Dermis blood vessel endothelial cell (primary cell): ENCODE data around the gene MUC7. TPM values are rescaled to one million over a fixed set of nuclear protein-coding genes. Genes with fewer than 3 reads are reported as not detected.
A peak's percentile ranks its signal among the peaks of the same experiment; 100 is the strongest.
"Not testable (repeated sequence)": the region's sequence is repeated elsewhere in the genome, so short reads cannot be mapped to it uniquely, and the experiment has no call there.

Source experiments
- DNase-seq: peaks from one replicate; pipeline ENCODE4 v3.0.0; 2010
- total RNA-seq: library from RNA; depleted of rRNA; stranded (reverse); fragments of >200 nt; gene quantifications from 2 replicates; pipeline ENCODE4 v1.2.3, GENCODE V29; 2014

Gene MUC7
- not detected in 2 replicates for total RNA-seq

DNA sequence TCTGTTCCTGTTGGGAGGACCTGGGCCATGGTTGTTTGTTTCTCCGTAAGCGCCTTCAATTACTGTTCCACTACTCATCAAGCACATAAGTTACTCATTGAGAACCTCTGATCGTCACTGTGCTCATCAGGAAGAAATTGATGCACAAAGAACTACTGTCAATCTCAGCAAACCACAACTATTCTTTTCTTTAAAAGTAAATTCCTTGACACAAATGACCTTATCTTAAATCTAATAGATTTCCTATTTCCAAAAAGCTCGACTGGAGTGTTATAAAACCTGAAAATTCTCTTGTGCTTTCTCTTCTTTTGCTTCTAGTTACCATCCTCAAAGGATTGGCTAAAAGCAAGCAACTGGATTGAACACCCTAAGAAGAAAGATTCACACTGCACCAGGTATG lies at the start of gene MUC7:
Gene MUC7, plus strand, starts transcription at position 301 of the 400 bp plus-strand sequence. CDS start 1,825 bp downstream, outside the sequence.
- DNase-seq = no peak

DNA sequence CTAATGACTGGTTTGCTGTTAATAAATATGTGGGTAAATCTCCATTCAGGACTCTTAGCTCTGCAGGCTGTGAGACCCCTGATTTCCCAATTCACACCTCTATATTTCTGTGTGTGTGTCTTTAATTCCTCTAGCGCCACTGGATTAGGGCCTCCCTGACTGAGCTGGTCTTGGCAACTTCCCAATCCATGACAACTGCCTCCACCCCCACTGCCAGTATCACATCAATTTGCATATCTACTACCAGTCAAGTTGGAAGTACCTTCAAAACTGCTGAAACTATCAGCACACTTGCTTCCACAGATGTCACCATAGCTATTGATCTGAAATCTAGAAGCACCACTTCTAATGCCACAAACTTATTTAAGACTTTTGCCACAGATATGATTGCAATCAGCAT lies 46.7 kb upstream of the MUC7 start:
- DNase-seq = no peak

DNA sequence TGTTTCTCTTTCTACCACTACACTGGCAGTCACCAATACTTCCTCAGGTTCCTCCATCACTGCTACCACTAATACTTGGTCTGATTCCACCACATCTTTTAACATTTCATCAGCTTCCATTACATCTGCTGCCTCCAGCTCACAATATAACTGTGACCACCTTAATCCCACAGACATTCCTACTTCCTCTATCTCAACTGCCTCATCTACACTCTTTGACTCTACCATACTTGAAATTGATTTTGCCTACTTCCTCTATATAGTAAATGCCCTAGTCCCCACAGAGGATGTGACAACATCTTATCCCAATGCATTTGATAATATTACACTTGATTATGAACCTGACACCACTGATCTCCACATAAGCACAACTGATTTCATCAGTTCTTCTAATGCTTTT lies 45.2 kb upstream of the MUC7 start:
- no peak for DNase-seq

DNA sequence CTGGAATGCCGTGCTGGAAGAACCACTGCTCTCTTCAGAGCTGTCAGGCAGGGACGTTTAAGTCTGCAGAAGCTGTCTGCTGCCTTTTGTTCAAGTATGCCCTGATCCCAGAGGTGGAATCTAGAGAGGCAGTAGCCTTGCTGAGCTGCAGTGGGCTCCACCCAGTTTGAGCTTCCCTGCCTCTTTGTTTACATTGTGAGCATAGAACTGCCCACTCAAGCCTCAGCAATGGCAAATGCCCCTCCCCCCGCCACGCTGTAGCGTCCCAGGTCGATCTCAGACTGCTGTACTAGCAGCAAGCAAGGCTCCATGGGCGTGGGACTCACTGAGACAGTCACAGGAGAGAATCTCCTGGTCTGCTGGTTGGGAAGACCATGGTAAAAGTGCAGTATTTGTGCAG lies 34.8 kb upstream of the MUC7 start:
- no peak for DNase-seq

GRCh38 chr4:70442474-70442873 lies 29.5 kb upstream of the MUC7 start:
- no peak for DNase-seq

GRCh38 chr4:70443329-70443728 lies 28.7 kb upstream of the MUC7 start:
- DNase-seq = no peak

DNA sequence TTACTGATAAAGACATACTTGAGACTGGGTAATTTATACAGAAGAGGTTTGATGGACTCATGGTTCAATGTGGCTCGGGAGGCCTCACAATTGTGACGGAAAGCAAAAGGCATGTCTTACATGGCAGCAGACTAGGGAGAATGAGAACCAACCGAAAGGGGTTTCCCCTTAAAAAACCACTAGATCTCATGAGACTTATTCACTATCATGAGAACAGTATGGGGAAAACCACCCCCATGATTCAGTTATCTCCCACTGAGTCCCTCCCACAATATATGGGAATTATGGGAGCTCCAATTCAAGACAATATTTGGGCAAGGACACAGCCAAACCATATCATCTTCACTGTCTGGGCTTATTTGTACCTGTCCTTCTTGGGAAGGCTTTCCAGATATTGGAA lies 22.8 kb upstream of the MUC7 start:
- DNase-seq = no peak

DNA sequence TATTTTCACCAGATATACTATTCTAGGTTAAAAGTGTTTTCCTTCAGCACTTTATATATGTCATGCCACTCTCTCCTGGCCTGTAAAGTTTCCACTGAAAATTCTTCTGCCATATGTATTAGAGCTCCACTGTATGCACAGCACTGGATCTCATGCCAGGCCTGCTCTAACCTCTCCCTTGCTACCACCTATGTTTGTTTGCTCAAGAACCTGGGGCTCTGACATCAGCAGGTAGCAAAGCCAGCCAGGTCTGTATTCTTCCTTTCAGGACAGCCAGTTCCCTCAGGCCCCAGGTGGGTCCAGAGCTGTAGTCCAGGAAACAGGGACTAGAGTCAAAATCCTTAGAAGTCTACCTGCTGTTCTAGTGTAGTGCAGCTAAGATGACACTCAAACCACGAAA lies 19.1 kb upstream of the MUC7 start:
- no peak for DNase-seq

DNA sequence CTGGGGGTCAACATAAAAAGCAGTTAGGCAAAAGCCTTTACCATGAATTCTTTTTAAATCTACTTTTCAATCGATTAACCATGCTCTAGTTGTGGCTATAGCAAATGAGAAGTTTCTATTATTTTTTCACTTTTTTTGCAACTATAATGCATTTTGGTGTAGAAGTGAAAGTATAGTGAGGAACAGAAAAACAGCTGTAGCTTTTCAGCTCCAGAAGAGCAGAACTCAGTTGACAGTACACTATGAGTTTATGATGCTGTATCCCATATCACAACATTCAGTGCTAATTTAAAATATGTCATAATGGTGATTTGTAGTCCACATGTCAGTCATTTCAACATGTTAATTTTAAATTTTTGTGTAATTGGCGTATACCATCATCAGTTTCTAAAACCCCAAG lies 8.7 kb upstream of the MUC7 start:
- no peak for DNase-seq

- DNase-seq = no peak
Observed at GRCh38 chr4:70473679-70474078, 1.7 kb downstream of the MUC7 start.

DNA sequence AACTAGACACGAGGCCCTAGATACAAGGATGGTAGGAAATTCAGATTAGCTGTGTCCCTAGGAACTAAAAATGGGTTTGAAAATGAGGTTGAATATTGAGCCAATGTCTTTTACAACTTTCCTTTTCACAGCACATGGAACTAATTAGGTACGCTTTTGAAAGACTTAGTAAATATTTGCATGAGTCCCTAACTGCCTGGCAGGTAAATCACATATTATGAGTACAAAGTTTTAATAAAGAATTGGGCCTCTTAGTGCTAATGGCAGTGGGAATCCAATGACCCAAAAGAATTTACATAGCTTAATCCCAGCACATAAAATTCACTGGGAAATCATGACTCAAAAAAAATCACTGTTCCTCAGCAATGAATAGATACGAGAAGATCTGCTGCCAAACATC lies 16.8 kb downstream of the MUC7 start:
- DNase-seq = no peak

GRCh38 chr4:70496231-70496630 lies 24.2 kb downstream of the MUC7 start:
- DNase-seq = no peak

- DNase-seq = not testable (repeated sequence)
Observed at GRCh38 chr4:70501838-70502237, 29.8 kb downstream of the MUC7 start.

GRCh38 chr4:70504733-70505132 lies 32.7 kb downstream of the MUC7 start:
- DNase-seq = no peak

DNA sequence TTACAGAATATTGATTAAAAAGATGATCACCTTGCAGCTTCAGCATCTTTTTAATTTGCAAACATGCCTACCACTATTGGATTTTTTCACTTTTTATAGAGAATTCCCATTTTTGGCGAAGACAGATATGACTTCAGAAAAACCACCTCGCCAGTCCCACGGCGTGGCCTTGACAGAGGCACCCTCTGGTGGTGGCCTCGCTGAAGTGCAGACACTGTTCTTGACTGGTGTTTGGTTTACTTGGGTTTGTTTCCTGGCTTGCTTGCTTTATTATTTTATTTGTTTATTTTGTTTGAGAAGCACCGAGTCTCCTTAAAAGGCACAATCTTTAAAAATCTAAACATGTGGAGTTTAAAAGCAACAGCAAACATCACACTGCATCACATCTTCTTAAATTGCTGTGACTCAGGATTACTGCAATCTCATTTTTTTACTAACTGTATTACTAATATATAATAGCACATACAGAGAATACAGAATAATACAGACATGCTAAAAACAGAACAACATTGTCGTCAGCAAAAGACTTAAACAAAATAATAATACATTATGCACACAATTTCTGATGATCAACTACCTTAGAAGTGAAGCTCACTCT lies 33.3 kb downstream of the MUC7 start:
- DNase-seq = peak; percentile 68

GRCh38 chr4:70508801-70509200 lies 36.8 kb downstream of the MUC7 start:
- DNase-seq = no peak

GRCh38 chr4:70511365-70511764 lies 39.4 kb downstream of the MUC7 start:
- no peak for DNase-seq

- no peak for DNase-seq
Observed at GRCh38 chr4:70515367-70516250, 43.6 kb downstream of the MUC7 start.

GRCh38 chr4:70518269-70518668 lies 46.3 kb downstream of the MUC7 start, which contains the start of gene AMTN:
Gene AMTN, plus strand, starts transcription at chr4:70518569. Its CDS starts 209 bp downstream, at chr4:70518778.
- no peak for DNase-seq

GRCh38 chr4:70518716-70519115 lies 46.7 kb downstream of the MUC7 start:
- no peak for DNase-seq

DNA sequence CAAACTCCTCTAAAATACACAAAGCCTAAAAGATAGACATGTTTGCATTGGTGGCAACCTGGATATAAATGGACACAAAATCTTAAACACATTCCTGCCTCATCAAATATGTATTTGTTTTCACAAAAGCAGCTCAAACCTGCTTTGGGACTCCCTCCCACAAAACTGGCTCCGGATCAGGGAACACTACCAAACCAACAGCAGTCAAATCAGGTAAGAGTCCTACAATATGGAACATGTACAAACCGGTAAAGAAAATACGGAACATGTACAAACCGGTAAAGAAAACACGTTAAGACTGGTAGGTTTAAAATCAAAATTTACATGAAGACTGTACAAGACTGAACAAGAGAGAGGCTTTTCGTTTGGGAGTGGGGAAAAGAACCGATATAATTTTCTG lies 50.6 kb downstream of the MUC7 start:
- no peak for DNase-seq

DNA sequence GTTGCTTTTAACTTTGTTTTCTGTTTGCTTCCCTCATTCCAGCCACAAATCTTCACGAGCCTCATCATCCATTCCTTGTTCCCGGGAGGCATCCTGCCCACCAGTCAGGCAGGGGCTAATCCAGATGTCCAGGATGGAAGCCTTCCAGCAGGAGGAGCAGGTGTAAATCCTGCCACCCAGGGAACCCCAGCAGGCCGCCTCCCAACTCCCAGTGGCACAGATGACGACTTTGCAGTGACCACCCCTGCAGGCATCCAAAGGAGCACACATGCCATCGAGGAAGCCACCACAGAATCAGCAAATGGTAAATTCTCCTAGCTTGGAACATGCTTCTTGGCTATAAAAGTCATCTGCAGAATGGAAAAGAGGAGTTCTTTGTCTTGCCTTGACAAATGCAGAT lies 59.0 kb downstream of the MUC7 start:
- no peak for DNase-seq

DNA sequence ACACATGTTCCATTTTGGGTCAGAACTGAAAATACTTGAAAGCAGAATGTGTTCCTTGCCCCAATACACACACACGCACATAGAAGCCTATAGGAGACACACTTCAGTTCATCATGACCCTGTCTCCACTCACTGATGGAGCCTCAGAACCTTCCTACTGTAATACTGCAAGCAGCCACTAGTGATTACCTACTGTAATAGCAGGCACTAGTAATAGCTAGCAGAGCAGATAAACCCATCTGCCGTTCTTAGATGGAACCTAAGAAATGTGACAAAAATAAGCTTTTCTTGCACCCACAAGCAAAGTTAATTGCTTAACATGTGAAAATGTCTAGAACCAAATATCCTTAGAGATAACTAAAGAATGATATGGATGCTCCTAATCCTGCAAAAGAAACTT lies 60.0 kb downstream of the MUC7 start:
- no peak for DNase-seq
